22Rv1 (cell line): ENCODE results near the gene NDUFA13.
"Not testable (repeated sequence)": the region's sequence is repeated elsewhere in the genome, so short reads cannot be mapped to it uniquely, and the experiment has no call there.

Experiments
- ZFX ChIP-seq: fragments of 450-650 bp; IDR thresholded peaks from 2 replicates; pipeline ENCODE4 v1.6.1; 2017; ENCODE audit warnings: antibody characterized with exemption, borderline replicate concordance
- TF ChIP-seq, protein P1 (sequence below): fragments of 450-650 bp; IDR thresholded peaks from 2 replicates; pipeline ENCODE4 v1.5.1; 2017; ENCODE audit warnings: mild to moderate bottlenecking

DNA sequence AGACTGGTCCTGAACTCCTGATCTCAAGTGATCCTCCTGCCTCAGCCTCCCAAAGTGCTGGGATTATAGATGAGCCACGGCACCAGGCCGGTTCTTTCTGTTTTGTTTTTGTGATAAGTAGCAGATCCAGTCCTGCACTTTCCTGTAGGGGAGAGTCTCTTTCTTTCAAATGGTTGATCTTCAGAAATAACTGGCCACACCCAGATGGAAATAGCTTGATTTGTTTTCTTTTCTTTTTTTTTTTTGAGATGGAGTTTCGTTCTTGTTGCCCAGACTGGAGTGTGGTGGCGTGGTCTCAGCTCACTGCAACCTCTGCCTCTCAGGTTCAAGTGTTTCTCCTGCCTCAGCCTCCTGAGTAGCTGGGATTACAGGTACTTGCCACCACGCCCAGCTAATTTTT lies 43.9 kb upstream of the NDUFA13 start:
- TF ChIP-seq, protein P1, sequence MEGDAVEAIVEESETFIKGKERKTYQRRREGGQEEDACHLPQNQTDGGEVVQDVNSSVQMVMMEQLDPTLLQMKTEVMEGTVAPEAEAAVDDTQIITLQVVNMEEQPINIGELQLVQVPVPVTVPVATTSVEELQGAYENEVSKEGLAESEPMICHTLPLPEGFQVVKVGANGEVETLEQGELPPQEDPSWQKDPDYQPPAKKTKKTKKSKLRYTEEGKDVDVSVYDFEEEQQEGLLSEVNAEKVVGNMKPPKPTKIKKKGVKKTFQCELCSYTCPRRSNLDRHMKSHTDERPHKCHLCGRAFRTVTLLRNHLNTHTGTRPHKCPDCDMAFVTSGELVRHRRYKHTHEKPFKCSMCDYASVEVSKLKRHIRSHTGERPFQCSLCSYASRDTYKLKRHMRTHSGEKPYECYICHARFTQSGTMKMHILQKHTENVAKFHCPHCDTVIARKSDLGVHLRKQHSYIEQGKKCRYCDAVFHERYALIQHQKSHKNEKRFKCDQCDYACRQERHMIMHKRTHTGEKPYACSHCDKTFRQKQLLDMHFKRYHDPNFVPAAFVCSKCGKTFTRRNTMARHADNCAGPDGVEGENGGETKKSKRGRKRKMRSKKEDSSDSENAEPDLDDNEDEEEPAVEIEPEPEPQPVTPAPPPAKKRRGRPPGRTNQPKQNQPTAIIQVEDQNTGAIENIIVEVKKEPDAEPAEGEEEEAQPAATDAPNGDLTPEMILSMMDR, result not testable (repeated sequence)
- not testable (repeated sequence) for TF ChIP-seq ZFX
